Mucosa of descending colon (tissue), 3 donors: Measurements from ENCODE around the gene TM4SF1. TPM values are rescaled to one million over a fixed set of nuclear protein-coding genes. Genes with fewer than 3 reads are reported as not detected.

Source experiments
- ATAC-seq: fragments of 200-7000 bp; cut with Tn5 transposase; one replicate; pipeline ENCODE4 v1.9.1; 2020; ENCODE audit warnings: mild to moderate bottlenecking, moderate library complexity
- DNase-seq, 3 donors: peaks; one replicate each; pipeline ENCODE4 v3.0.0-alpha.2; 2020
- H3K36me3 ChIP-seq: fragments of 200-600 bp; one replicate; pipeline ENCODE4 v1.8.0; 2021; ENCODE audit warnings: low read depth, mild to moderate bottlenecking
- H3K4me1 ChIP-seq: fragments of 200-600 bp; one replicate; pipeline ENCODE4 v1.8.0; 2021; ENCODE audit warnings: low read depth, mild to moderate bottlenecking
- H3K4me3 ChIP-seq: fragments of 200-600 bp; one replicate; pipeline ENCODE4 v1.8.0; 2021; ENCODE audit warnings: mild to moderate bottlenecking
- H3K9me3 ChIP-seq: fragments of 200-600 bp; one replicate; pipeline ENCODE4 v1.8.0; 2021; ENCODE audit warnings: mild to moderate bottlenecking
- CTCF ChIP-seq: fragments of 200-600 bp; IDR thresholded peaks from one replicate; pipeline ENCODE4 v1.8.0; 2022; ENCODE audit warnings: antibody characterized with exemption, mild to moderate bottlenecking
- intact Hi-C, 2 donors: fragments of 100-400 bp; cut with DNase I in 1 of 2; cut with micrococcal nuclease in 1 of 2; formaldehyde crosslinking; loops; one replicate each; pipeline versions ENCODE4 v1.11.0 to v1.11.1; 2022; cut with DNase I, micrococcal nuclease
- total RNA-seq, 3 donors: library from RNA; stranded (reverse); fragmentation: NEBNext Ultra II Directional in 2 of 3; extraction: Animal tissue kit (Norgen Biotek cat#: 25700) in 2 of 3; gene quantifications; one replicate each; pipeline versions ENCODE4 v1.2.1 to v1.2.4, GENCODE V29; 2021 to 2023
- donor health status: DM: no; HTN: no; CAD: no; lungs with moderate emphysema.
- donor health status: DM: no; HTN: no; CAD: no.
- donor health status: DM: no; HTN: yes; CAD: no.

Gene TM4SF1
- total RNA-seq, 3 donors from 2014 or later = 22.7 to 87.8 (median 24.9) TPM

- Histone ChIP-seq H3K36me3 (no peaks in the 10 kb centered on the region), H3K9me3 (no peaks in the 10 kb centered on the region), H3K4me3 (no peak overlapping the region), H3K4me1 (peaks cover 38% of the 10 kb centered on the region)
- intact Hi-C loops = no loop called here
- TF ChIP-seq CTCF = no peak
- ATAC-seq = no peak
- DNase-seq = no peak
These were observed 2.5 kb downstream of the TM4SF1 start for GRCh38 chr3:149374793-149375500.

GRCh38 chr3:149374391-149374790 lies 3.1 kb downstream of the TM4SF1 start:
- ATAC-seq (no peak), DNase-seq (no peak)
- intact Hi-C loops = no loop called here
- Histone ChIP-seq H3K9me3 (no peaks in the 10 kb centered on the region), H3K36me3 (no peaks in the 10 kb centered on the region), H3K4me1 (peaks cover 43% of the 10 kb centered on the region), H3K4me3 (no peak overlapping the region)
- no peak for TF ChIP-seq CTCF

- DNase-seq = no peak
- no peak overlapping the region for H3K4me3 ChIP-seq
- intact Hi-C loops = no loop called here
- H3K4me1 ChIP-seq = peaks cover 48% of the 10 kb centered on the region
- H3K9me3 ChIP-seq = no peaks in the 10 kb centered on the region
- no peaks in the 10 kb centered on the region for H3K36me3 ChIP-seq
- ATAC-seq = peak; percentile 15
- no peak for TF ChIP-seq CTCF
These were observed 4.0 kb downstream of the TM4SF1 start for GRCh38 chr3:149373235-149374125.

- no peak for TF ChIP-seq CTCF
- ATAC-seq (no peak), DNase-seq (no peak)
- H3K36me3 ChIP-seq = no peaks in the 10 kb centered on the region
- H3K9me3 ChIP-seq = no peaks in the 10 kb centered on the region
- intact Hi-C loops = no loop called here
- H3K4me3 ChIP-seq = no peak overlapping the region
- peaks cover 32% of the 10 kb centered on the region for H3K4me1 ChIP-seq
These were observed 5.7 kb downstream of the TM4SF1 start for GRCh38 chr3:149371723-149372114.

- Histone ChIP-seq H3K9me3 (no peaks in the 10 kb centered on the region), H3K4me1 (peaks cover 31% of the 10 kb centered on the region), H3K4me3 (no peak overlapping the region), H3K36me3 (no peaks in the 10 kb centered on the region)
- peak; percentile 37 for ATAC-seq
- intact Hi-C loops = no loop called here
- DNase-seq = peak in 1 of 3 donors; percentile 38
- no peak for TF ChIP-seq CTCF
These were observed 6.3 kb downstream of the TM4SF1 start for GRCh38 chr3:149371001-149371722.
